Measurements from ENCODE around the gene ODF2.

The ODF2 gene

GRCh38 chr9:128470560-128470959 is 14.8 kb downstream of the ODF2 start:
- no peak for TF ChIP-seq CTCF (conservative IDR thresholded peaks at IDR 0.05)
- no peak overlapping the region for H3K27ac ChIP-seq

GRCh38 chr9:128473104-128473503 is 17.3 kb downstream of the ODF2 start:
- H3K27ac ChIP-seq: no peak overlapping the region
- TF ChIP-seq CTCF (conservative IDR thresholded peaks at IDR 0.05): no peak

GRCh38 chr9:128475867-128476266 is 20.1 kb downstream of the ODF2 start:
- TF ChIP-seq CTCF (conservative IDR thresholded peaks at IDR 0.05): no peak
- no peak overlapping the region for H3K27ac ChIP-seq

GRCh38 chr9:128479262-128479661 is 23.5 kb downstream of the ODF2 start:
- TF ChIP-seq CTCF (conservative IDR thresholded peaks at IDR 0.05): no peak
- H3K27ac ChIP-seq: no peak overlapping the region

- no peak for TF ChIP-seq CTCF (conservative IDR thresholded peaks at IDR 0.05)
- H3K27ac ChIP-seq: no peak overlapping the region
These were observed 25.8 kb downstream of the ODF2 start for GRCh38 chr9:128481561-128481960.

- no peak overlapping the region for H3K27ac ChIP-seq
- TF ChIP-seq CTCF (conservative IDR thresholded peaks at IDR 0.05): no peak
These were observed 26.4 kb downstream of the ODF2 start for GRCh38 chr9:128482186-128482585.

GRCh38 chr9:128484686-128485413 is 29.0 kb downstream of the ODF2 start:
- H3K27ac ChIP-seq: no peak overlapping the region
- TF ChIP-seq CTCF (conservative IDR thresholded peaks at IDR 0.05): no peak

Data from VCaP (cell line).